ENCODE measurements around the gene WDR90. TPM values are rescaled to one million over a fixed set of nuclear protein-coding genes. Genes with fewer than 3 reads are reported as not detected.

Gene WDR90
- total and polyA plus RNA-seq, 2 of the 13 experiments (the other 11 are each of a cell fraction or from before 2014, with no cell fraction given): 14.9 to 28.9 TPM

DNA sequence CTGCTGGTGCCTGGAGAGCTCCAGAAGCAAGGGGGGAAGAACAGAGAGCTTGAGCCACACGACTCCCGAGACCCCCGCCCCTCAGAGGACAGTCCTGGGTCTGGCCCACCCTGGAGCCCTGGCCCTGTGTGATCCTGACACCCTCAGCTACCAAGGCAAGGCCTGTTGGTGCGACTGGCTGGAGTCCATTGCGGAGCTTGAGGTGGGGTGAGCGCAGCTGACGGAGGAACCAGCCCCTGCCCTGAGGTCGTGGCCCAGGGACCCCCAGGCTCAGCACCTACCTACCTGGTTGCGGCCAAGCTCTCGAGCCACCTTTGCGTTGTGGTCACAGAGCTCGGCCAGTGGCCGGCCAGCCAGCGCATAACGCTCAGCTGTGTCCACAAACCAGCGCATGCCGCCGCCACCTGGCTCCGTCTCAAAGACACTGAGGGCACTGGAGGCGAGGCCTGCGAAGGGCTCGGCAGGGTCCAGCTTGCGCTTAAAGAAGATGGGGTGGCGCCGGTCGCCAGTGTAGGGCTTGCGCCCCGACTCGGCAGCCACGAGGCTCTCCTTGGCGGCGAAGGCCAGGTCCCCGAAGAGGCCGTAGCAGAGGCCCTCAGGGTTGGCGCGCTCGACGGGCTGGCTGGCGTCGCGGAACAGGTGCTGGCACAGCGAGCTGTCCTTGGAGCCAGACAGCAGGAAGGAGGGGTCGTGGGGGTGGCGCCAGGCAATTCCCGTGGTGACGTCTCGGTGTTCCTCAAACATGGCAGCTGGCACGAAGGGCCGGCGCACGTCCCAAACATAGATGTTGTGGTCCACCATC, 37.5 kb downstream of the WDR90 start:
- Histone ChIP-seq H3K9me3 (ENCODE audit: low read length) (no peaks in the 10 kb centered on the region), H3K9ac (ENCODE audit: insufficient read depth, low read depth, low read length) (no peak overlapping the region), H4K20me1 (ENCODE audit: insufficient read depth, low read length) (no peaks in the 10 kb centered on the region), H3K36me3 (replicated peaks in 1 of 2; ENCODE audit: control insufficient read depth in 1 of 2, insufficient read depth in 2 of 2, low read length in 2 of 2) (peaks cover 10 to 17% of the 10 kb centered on the region in 2 experiments; a peak in 4 of 5 replicates), H3K79me2 (ENCODE audit: insufficient read depth, low read length) (peaks cover 8% of the 10 kb centered on the region), H3K27ac (ENCODE audit: extremely low read length, insufficient read depth, low read length) (no peak overlapping the region), H2AFZ (ENCODE audit: low read length) (no peak overlapping the region), H3K27me3 (ENCODE audit: control insufficient read depth in 1 of 2, insufficient read depth in 2 of 2, low read length in 2 of 2) (no peaks in the 10 kb centered on the region; a peak in 1 of 5 replicates), H3K4me3 (replicated peaks in 1 of 3; ENCODE audit: insufficient read depth in 1 of 3, low read depth in 2 of 3, low read length in 3 of 3) (no peak overlapping the region), H3K4me1 (ENCODE audit: insufficient read depth, low read length) (peaks cover 25% of the 10 kb centered on the region), H3K4me2 (ENCODE audit: low read depth, low read length) (no peak overlapping the region)
- intact Hi-C loops (cut with micrococcal nuclease; ENCODE audit: unreplicated experiment) (no loop called here), in situ Hi-C loops (cut with HindIII; ENCODE audit: extremely low pct_ligation_motif_present, low pct_unique_long_range_greater_than_20kb) (no loop called here)
- DNase-seq (ENCODE audit: low spot score): no peak
- BruUV-seq (replicated peaks): no TSS peak
- FAIRE-seq: no peak
- POLR2A ChIA-PET: interaction anchor here (1.2 kb wide), 1 partner anchor 34 kb away, joined by 3 read pairs; the partner anchor contains the start of gene ANTKMT
- no peak for ATAC-seq
- CTCF ChIA-PET (ENCODE audit: low intra/inter-chr PET ratio, low total read pairs): interaction anchor here (1.1 to 1.5 kb wide), 2 partner anchors 19 to 76 kb away, joined by 3 to 4 read pairs; partner anchors contain the start of gene RHOT2
- WGBS (ENCODE audit: low lambda C conversion rate): over 99% methylated on average over 28 of the region's 51 CpGs
- no peak for TF ChIP-seq AGO1 (IDR thresholded peaks at IDR 0.05; ENCODE audit: low read depth, low read length, poor library complexity, severe bottlenecking)
- TF ChIP-seq ZNF101 (CRISPR knock-in tag; IDR thresholded peaks at IDR 0.05; ENCODE audit: borderline replicate concordance, low read depth): no peak
- no peak for TF ChIP-seq GABPA (IDR thresholded peaks at IDR 0.05; ENCODE audit: low read depth, low read length)
- TF ChIP-seq GABPA (CRISPR knock-in tag; IDR thresholded peaks at IDR 0.05; ENCODE audit: low read depth): no peak
- peak; percentile 26; the same call in 1 of the 2 replicates for TF ChIP-seq ZC3H13 (CRISPR knock-in tag; IDR thresholded peaks at IDR 0.05)
- no peak for TF ChIP-seq IRX3 (CRISPR knock-in tag; IDR thresholded peaks at IDR 0.05; ENCODE audit: borderline replicate concordance, low read depth)
- TF ChIP-seq SAFB2 (CRISPR knock-in tag; IDR thresholded peaks at IDR 0.05; ENCODE audit: borderline replicate concordance, low read depth): no peak
- TF ChIP-seq PPARG (CRISPR knock-in tag; conservative IDR thresholded peaks at IDR 0.05): no peak
- no peak for TF ChIP-seq FOXA1 (IDR thresholded peaks at IDR 0.05)
- TF ChIP-seq FOXA1 (CRISPR knock-in tag; IDR thresholded peaks at IDR 0.05): no peak
- TF ChIP-seq ZNF747 (CRISPR knock-in tag; IDR thresholded peaks at IDR 0.05; ENCODE audit: borderline replicate concordance): no peak
- TF ChIP-seq, protein P1, sequence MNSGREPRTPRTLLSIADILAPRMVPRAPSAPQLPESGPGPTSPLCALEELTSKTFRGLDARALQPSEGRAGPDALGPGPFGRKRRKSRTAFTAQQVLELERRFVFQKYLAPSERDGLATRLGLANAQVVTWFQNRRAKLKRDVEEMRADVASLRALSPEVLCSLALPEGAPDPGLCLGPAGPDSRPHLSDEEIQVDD (CRISPR knock-in tag; IDR thresholded peaks at IDR 0.05; ENCODE audit: borderline replicate concordance): no peak
- TF ChIP-seq NFKBIZ (CRISPR knock-in tag; IDR thresholded peaks at IDR 0.05): no peak
- TF ChIP-seq POLR2A (IDR thresholded peaks at IDR 0.05; ENCODE audit: insufficient read depth in 1 of 2, low read depth in 2 of 2, low read length in 2 of 2): 0 out of 4 replicates have a peak, but pooled peaks of 1 of the 2 experiments have one; percentile 13
- no peak for TF ChIP-seq ZFP36L2 (CRISPR knock-in tag; IDR thresholded peaks at IDR 0.05)
- no peak for TF ChIP-seq GABPB1 (CRISPR knock-in tag; IDR thresholded peaks at IDR 0.05)
- 0 out of 2 replicates have a peak, but pooled peaks have one; percentile 42 for TF ChIP-seq ZFP91 (CRISPR knock-in tag; IDR thresholded peaks at IDR 0.05; ENCODE audit: borderline replicate concordance)
- TF ChIP-seq FIP1L1 (IDR thresholded peaks at IDR 0.05; ENCODE audit: borderline replicate concordance, insufficient read depth, low read depth, low read length): no peak
- no peak for TF ChIP-seq ZNF644 (CRISPR knock-in tag; IDR thresholded peaks at IDR 0.05; ENCODE audit: low read depth)
- TF ChIP-seq HMGA1 (CRISPR knock-in tag; conservative IDR thresholded peaks at IDR 0.05): no peak
- TF ChIP-seq HDAC1 (CRISPR knock-in tag; IDR thresholded peaks at IDR 0.05): no peak
- no peak for TF ChIP-seq ZNF33A (CRISPR knock-in tag; IDR thresholded peaks at IDR 0.05; ENCODE audit: borderline replicate concordance)
- TF ChIP-seq BCL6 (CRISPR knock-in tag; IDR thresholded peaks at IDR 0.05): no peak
- TF ChIP-seq ZNF235 (CRISPR knock-in tag; IDR thresholded peaks at IDR 0.05; ENCODE audit: borderline replicate concordance): no peak
- no peak for TF ChIP-seq ZFP37 (CRISPR knock-in tag; IDR thresholded peaks at IDR 0.05; ENCODE audit: borderline replicate concordance)
